ENCODE results near the gene SLC5A2.

DNA sequence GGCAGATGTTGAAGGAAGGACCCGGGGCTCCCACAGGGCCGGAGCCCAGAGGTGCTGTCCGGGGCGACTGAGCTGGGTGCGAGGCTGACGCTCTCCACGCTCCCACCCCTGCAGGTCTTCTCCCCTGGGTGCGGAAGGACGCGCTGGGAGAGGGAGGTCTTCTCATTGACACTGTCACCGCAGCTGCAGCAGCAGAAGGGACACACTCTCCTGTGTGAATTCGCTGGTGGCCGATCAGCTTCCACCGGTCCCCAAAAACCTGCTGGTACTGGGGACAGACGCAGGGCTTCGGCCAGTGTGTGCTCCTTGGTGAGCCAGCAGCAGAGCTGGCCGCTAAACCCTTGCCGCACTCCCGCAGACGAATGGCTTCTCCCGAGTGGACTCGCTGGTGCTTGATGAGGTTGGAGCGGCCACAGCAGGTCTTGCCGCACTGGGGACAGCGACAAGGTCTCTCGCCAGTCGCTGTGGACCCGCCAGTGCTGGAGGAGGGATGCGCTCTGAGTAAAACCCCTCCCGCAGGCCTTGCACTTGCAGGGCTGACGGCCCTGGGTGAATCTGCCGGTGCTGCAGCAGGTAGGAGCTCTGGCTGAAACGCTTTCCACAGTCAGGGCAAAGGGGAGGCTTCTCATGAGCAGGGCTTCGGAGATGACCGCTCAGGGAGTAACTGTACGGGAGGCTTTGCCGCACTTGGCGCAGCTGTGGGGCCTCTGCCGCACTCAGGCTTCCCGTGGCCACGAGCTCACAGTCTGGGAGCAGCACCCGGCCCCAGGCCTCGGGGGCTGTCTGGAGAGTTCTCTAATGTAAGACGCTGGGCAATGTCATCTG, 46.5 kb upstream of the SLC5A2 start:
- TF ChIP-seq CTCF (IDR thresholded peaks at IDR 0.05) (no peak), POLR2A (IDR thresholded peaks at IDR 0.05) (no peak)

Data from uterus (tissue), 2 donors.